ENCODE results near the gene C17orf50. TPM values are rescaled to one million over a fixed set of nuclear protein-coding genes. Genes with fewer than 3 reads are reported as not detected.

The C17orf50 gene
- total RNA-seq, 4 donors from 2014 or later: not detected

DNA sequence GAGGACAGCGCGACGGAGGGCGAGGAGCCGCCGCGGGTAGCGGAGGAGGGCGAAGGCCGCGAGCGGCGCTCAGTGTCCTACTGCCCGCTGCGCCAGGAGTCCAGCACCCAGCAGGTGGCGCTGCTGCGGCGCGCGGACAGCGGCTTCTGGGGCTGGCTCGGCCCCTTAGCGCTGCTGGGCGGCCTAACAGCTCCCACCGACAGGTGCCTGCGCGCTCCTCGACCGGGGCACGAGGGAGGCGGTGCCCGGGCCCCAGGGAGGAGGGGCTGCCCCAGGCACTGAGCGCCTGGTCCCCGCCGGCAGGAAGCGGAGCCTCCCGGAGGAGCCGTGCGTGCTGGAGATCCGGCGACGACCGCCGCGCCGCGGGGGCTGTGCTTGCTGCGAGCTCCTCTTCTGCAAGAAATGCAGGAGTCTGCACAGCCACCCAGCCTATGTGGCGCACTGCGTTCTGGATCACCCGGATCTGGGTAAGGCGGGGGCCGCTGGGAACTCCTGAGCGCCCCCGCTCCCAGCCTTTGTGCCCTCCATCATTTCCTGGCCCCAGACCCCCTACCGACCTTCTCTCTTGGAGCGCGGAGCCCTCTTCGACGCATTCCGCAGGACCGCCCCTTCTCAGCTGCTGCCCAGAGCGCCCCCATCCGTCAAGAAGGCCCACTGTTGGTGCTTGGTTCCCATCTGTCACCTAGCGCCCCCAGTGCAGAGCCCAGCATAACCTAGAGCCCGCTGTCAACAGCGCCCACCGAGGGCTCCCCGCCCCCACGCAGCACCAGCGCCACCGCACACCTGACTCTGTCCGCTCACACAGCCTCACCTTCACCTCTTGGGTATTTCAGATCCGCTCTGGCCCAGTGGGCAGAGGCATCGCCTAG is 3.7 kb downstream of the C17orf50 start:
- H3K4me1 ChIP-seq: peaks cover 9 to 11% of the 10 kb centered on the region in 2 donors
- no peaks in the 10 kb centered on the region for H3K27me3 ChIP-seq
- no peak for TF ChIP-seq POLR2A (IDR thresholded peaks at IDR 0.05)
- TF ChIP-seq, protein P1, sequence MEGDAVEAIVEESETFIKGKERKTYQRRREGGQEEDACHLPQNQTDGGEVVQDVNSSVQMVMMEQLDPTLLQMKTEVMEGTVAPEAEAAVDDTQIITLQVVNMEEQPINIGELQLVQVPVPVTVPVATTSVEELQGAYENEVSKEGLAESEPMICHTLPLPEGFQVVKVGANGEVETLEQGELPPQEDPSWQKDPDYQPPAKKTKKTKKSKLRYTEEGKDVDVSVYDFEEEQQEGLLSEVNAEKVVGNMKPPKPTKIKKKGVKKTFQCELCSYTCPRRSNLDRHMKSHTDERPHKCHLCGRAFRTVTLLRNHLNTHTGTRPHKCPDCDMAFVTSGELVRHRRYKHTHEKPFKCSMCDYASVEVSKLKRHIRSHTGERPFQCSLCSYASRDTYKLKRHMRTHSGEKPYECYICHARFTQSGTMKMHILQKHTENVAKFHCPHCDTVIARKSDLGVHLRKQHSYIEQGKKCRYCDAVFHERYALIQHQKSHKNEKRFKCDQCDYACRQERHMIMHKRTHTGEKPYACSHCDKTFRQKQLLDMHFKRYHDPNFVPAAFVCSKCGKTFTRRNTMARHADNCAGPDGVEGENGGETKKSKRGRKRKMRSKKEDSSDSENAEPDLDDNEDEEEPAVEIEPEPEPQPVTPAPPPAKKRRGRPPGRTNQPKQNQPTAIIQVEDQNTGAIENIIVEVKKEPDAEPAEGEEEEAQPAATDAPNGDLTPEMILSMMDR (IDR thresholded peaks at IDR 0.05 in 4 of 5, conservative IDR thresholded peaks at IDR 0.05 in 1 of 5): peak; percentile 90 to 98 (median 97)
- in situ Hi-C loops (cut with MboI; ENCODE audit: low sequenced_read_pairs in 4 of 4): loop anchor here in 1 of 4 donors (5.0 kb wide), 1 partner anchor 43 kb away; the partner anchor contains the start of gene TAF15
- no peaks in the 10 kb centered on the region for H3K9me3 ChIP-seq
- intact Hi-C loops (cut with DNase I; ENCODE audit: low total_unique reads): loop anchor here (1.0 to 5.0 kb wide), 2 partner anchors 45 to 718 kb away; partner anchors contain the start of gene TAF15
- peak overlapping the region; percentile 58 to 72 (median 64) for H3K4me3 ChIP-seq
- ATAC-seq (peak; percentile 90 to 95), DNase-seq (peak; percentile 61 to 82)
- no peaks in the 10 kb centered on the region for H3K36me3 ChIP-seq
- H3K27ac ChIP-seq: peak overlapping the region; percentile 13 to 50 (median 42)

DNA sequence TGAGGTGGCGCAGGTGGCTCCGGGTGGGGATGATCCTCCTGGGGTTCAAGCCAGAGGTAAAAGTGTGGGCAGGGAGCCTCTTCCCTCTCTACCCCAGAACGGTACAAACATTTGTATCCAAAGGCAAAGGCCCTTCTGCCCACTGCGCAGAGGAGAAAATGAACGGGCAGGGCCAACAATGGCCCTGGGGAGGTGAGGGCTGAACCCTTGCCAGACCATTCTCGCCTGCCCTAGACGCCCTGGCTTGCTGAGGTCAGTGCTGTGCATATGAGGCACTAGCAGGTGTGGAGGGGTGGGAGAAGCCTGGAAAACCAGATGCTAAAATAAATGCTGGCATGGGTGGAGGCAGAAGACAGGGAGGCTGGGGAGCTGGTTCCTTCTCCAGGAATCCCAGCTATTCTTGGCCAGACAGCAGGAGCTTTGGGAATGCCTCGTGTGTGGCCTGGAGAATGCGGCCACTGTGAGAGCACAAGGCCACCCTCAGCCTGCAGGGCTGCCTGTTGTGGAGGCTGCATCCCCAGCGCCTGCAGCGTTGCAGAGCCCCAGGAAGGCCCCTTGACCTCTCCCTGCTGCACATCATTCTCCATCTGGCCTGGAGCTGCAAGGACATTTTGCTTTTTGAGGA is 4.5 kb downstream of the C17orf50 start:
- H3K4me1 ChIP-seq: peaks cover 7 to 11% of the 10 kb centered on the region in 2 donors
- DNase-seq (no peak), ATAC-seq (no peak)
- in situ Hi-C loops (cut with MboI; ENCODE audit: low sequenced_read_pairs in 4 of 4) (loop anchor here in 2 of 4 donors (5.0 kb wide), 2 partner anchors 37 to 42 kb away; partner anchors contain the start of gene TAF15 (in 1 of the 2)), intact Hi-C loops (cut with DNase I; ENCODE audit: low total_unique reads) (no loop called here)
- no peaks in the 10 kb centered on the region for H3K9me3 ChIP-seq
- no peak overlapping the region for H3K4me3 ChIP-seq
- H3K36me3 ChIP-seq: no peaks in the 10 kb centered on the region
- no peaks in the 10 kb centered on the region for H3K27me3 ChIP-seq
- TF ChIP-seq POLR2A (IDR thresholded peaks at IDR 0.05): no peak
- TF ChIP-seq, protein P1 (IDR thresholded peaks at IDR 0.05 in 4 of 5, conservative IDR thresholded peaks at IDR 0.05 in 1 of 5): no peak
- H3K27ac ChIP-seq: no peak overlapping the region

DNA sequence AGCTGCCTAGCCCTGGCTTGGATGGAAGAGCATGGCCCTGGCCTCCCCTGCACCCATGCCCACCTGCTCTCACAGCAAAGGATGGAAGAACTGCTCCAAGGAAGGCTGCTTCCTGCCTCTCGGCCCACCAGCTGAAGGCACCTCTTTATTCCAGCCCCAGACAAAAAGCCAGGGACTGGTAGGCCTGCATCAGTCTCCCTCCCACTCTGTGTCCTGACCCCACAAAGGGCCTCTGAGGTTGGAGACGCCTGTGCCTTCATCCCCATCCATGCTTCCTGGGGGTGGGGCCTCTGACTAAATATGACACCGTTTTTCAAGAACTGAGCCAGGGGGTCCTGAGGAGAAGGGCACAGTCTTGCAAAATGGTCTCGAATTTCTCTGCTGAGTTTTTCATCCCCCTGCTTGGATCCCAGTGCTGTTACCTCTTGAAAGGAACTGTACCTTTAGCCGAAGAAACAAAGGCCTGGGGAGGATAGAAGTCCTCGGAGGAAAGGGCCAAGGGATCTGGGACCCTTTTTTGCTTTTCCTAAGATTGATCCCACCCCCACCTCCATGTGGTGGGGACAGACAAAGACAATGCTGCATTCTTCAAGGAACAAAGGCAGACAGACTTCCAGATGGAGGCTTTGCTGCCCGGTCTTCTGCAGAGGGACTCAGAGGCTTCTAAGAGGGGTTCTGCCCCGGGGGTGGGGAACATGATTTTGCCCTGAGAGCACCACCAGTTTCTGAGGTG is 5.2 kb downstream of the C17orf50 start:
- Histone ChIP-seq H3K4me1 (peaks cover 5 to 11% of the 10 kb centered on the region in 2 donors), H3K9me3 (no peaks in the 10 kb centered on the region), H3K27me3 (no peaks in the 10 kb centered on the region), H3K27ac (no peak overlapping the region), H3K36me3 (no peaks in the 10 kb centered on the region), H3K4me3 (no peak overlapping the region)
- DNase-seq (no peak), ATAC-seq (no peak)
- no peak for TF ChIP-seq POLR2A (IDR thresholded peaks at IDR 0.05)
- TF ChIP-seq, protein P1 (IDR thresholded peaks at IDR 0.05 in 4 of 5, conservative IDR thresholded peaks at IDR 0.05 in 1 of 5): no peak
- intact Hi-C loops (cut with DNase I; ENCODE audit: low total_unique reads): no loop called here
- in situ Hi-C loops (cut with MboI; ENCODE audit: low sequenced_read_pairs in 4 of 4): loop anchor here in 2 of 4 donors (5.0 kb wide), 2 partner anchors 36 to 41 kb away; partner anchors contain the start of gene TAF15 (in 1 of the 2)

DNA sequence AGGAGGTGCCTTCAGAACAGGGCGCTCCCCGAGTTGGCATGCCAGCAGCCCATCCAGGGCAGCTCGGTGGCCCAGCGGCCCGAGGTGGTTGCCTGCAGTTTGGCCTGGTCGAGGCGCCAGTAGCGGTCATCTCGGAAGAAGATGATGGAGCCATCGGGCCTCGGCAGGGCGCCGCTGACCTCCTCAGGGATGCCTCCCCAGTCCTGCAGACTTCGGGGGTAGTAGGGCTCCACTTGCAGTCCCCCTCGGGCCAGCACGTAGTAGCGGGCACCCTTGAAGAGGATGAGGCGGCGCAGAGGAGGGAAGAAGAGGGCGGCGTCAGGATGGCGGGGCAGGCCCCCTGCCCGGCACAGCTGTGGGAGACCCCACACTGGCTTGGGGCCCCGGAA is 5.8 kb downstream of the C17orf50 start:
- Histone ChIP-seq H3K27ac (no peak overlapping the region), H3K4me3 (no peak overlapping the region), H3K36me3 (no peaks in the 10 kb centered on the region), H3K4me1 (peaks cover 5 to 11% of the 10 kb centered on the region in 2 donors), H3K27me3 (no peaks in the 10 kb centered on the region), H3K9me3 (no peaks in the 10 kb centered on the region)
- TF ChIP-seq, protein P1 (IDR thresholded peaks at IDR 0.05 in 4 of 5, conservative IDR thresholded peaks at IDR 0.05 in 1 of 5): no peak
- TF ChIP-seq POLR2A (IDR thresholded peaks at IDR 0.05): no peak
- ATAC-seq (no peak), DNase-seq (no peak)
- intact Hi-C loops (cut with DNase I; ENCODE audit: low total_unique reads): no loop called here
- in situ Hi-C loops (cut with MboI; ENCODE audit: low sequenced_read_pairs in 4 of 4): loop anchor here in 2 of 4 donors (5.0 kb wide), 2 partner anchors 36 to 41 kb away; partner anchors contain the start of gene TAF15 (in 1 of the 2)
